HG03520 (cell line): ENCODE results near the gene CDC42BPB.
A peak's percentile ranks its signal among the peaks of the same experiment; 100 is the strongest.

Experiments used
- ATAC-seq: cut with Tn5 transposase; IDR thresholded peaks from one replicate; pipeline ENCODE4 v1.9.1; 2021; ENCODE audit warnings: mild to moderate bottlenecking, moderate library complexity; ENCODE audit not compliant: unreplicated experiment

Gene CDC42BPB

DNA sequence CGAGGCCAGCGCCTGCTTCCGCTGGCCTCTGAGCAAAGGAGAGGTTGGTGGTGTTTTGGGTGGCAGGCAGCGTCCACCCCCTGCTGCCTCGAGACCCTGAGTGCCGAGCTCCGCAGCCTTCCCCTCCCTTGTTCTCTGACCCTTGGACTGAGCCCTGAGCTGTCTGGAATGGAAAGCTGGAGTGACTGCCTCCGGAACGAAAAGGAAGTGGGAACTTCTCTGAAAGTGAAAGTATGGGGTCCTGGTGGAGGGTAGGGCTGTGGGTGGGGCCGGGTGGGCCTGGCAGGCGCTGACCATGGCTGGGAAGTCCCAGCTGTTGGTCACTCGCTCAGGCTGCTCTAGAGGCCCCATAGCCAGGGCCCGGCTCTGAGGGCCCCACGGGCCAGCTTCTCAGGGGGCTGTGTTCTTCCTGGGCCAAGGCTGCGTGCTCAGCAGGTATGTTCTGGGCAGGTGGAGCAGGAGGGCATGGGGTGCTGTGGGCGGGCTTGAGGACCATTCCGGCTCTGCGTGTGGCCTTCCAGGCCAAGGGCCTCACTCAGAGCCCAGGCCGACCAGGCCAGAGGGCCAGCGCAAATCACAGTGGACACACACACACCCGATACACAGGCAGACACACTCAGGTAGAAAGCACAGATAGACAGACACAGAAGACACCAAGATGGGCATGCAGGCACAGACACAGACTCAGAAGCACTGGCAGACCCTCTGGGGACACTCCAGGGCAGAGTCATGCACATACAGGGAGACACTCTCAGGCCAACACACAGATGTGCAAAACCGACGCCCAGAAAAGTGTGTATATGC, 37.3 kb upstream of the CDC42BPB start, which contains the start of gene EXOC3L4:
Gene EXOC3L4, plus strand, starts transcription at position 320 of the 804 bp plus-strand sequence. CDS start 5,495 bp downstream, outside the sequence.
- no peak for ATAC-seq

DNA sequence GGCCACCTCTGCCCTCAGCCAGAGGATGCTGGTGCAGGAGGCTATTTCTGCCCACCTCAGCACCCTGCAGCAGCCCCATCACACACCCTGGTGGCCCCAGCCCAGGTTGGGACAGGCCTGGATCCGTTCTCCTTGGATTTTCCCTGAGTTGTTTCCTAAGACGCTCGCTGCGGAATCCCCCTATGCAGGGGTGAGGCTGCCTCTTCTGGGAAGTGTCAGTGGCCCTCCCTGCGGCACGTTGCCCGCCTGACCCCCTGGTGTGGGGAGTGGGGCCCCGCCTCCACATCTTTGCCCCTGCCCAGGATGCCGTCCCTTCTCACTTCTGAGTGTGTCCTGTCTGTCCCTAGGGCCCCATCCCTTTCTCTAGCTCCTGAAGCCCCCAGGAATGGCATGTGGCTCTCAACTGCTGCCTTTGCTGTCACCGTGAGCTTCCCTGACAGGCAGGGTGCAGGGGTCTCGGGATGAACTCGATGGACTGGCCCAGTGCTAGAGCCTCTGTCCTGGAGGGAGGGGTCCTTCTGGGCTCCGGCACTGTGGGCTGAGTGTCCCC, 36.6 kb upstream of the CDC42BPB start:
- no peak for ATAC-seq

DNA sequence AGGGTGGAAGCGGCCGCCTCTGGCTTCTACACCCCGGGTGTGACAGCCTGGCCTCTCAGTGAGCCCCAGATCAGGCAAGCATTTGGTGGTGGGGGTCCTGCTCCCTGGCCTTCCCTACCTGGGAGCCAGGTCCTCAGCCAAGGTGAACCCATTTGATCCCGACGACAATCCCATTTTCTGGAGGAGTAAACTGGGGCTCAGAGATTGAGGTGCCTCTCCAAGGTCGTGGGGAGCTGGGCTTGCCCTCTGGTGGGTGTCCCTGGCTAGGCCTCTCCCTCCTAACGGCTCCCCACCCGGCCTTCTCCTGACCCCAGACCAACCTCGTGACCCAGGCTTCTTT, 34.5 kb upstream of the CDC42BPB start:
- no peak for ATAC-seq

DNA sequence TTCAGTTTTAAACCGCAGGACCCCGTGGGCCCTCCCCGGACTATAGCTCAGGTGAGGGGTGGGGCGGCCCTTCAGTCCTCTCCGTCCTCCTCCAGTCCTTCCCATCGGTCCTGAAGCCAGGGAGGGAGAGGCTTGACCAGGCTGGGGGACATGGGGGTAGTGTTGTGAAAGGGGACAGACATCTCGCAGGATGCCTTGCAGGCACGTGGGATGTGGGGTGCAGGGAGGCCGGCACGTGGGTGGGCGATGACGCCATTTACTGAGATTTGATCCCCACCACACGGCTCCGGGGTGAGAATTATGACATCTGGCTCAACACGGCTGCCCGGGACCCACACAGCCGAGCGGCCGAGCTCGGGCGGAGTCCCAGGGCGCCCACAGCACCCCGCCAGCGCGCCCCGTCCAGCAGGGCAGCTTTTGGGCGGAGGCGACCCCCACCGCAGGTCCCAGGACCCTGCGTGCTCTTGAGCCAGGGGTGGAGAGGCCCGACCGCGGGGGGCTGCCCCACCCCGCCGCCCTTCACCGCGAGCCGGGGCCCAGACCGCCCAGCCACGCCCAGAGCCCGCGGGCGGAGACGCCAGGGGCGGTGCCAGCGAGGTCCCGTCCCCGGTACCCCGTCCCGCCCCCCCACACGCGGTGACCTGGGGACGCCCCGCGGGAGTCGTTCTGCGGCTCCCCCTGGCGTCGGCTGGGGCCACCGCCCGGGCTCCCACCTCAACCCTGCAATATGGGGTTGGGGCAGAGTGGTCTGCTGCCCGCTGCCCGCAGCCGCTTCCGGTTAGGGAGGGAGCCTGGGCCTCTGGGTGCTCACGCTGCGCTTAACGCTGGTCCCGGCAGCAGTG, 33.9 kb upstream of the CDC42BPB start:
- ATAC-seq: peak; percentile 57

DNA sequence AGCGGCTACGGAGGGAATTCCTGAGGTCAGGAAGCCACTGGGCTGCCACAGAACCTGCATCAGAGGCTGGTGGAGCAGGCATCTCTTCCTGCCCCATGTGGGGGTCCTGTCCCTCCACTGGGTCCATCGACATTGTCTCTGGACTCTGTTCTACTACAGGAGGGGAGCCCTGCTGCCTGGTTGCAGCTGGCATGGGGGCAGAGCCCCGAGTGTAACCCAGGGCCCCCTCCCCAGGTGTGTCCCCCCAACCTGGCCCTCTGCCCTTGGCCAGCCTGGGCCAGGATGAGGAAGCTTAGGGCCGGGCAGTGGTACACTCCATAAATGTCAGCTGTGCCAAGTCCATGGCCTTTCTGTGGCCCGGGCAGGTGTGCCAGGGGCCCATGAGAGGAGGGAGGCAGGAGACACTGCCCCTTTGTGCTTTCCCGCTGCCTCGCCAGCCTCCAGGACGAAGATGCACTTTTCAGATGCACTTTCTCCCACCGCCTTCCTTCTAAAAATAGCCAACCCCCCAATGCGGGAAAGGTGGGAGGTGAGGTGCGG, 33.2 kb upstream of the CDC42BPB start:
- no peak for ATAC-seq

DNA sequence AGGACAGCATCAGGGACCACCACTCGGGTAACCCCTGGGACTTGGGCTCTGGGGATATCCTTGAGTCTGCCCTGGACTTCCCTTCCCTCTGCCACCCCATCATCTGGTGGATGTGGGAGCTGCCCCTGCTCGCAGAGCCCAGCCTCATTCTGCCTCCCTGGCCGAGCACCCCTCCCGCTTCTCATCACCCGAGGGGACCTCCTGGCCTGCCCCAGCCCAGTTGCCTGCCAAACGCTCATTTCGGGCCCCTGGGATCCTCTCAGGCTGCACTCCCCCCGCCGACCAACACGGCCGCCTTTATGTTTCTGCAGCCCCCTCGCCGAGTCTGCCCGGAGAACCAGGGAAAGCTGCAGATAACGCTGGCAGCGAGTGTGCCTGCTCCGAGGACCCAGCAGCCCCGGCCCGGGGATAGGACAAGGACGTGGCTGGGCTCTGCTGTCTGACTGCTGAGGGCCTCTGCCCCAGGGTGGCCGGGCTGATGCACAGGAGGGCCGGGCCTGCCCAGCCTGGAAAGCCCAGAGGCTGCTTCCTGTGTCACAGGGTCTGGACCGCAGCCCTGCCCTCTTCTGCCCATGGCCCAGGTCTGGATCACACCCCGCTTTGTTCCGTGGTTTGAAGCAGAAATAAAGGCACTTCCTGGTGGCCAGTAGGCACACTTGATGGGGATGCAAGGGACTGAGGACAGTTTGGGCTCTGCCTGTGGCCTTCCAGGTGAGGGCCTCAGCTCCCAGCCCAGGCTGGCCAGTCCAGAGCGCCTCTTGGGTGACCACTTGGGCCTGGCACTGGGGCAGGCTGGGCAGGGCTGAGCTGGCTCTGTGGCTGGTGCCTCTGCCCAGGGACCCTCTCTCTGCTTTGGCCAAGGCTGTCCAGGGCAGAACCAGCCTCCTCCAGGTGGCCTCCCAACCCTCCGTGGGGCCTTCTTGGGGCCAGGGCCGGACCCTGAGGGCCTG, 32.3 kb upstream of the CDC42BPB start:
- no peak for ATAC-seq

DNA sequence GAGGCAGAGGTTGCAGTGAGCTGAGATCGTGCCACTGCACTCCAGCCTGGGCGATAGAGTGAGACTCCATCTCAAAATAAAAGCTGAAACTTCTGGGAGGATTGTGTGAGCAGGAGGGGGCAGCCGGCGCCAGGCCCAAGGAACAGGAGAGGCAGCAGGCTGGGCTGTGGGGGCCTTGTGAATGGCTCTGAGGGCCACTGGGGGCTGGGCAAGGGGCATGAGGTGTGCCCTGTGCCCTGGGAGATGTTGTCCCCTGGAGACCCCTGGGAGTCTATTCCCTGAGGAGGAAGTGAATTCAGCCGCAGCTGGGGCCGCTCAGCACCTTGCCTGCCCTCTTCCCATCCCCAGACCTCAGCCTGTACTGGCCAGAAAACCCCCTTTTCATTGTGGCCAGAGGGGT, 31.6 kb upstream of the CDC42BPB start:
- no peak for ATAC-seq

DNA sequence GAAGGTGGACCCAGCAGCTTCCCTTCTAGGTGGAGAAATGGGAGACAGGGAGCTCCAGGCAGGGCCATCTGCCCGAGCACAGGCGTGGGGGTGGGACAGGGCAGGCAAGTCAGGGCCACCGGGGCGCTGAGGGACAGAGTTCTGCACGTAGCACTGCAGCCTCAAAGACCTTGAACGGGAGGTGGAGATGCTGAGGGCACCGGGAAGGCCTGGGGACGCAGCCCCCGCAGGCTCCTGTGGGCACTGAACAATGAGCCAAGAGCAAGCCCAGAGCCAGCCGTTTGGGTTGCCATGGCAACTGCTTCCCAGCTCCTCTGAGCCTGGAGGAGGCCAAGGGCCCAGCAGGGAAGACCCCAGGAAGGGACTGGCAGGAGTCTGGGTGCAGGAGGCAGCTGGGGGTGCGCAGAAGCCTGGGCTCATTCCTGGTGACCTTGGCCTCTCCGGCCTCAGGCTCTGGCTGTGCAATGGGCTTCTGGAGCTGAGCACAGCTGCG, 30.0 kb upstream of the CDC42BPB start:
- no peak for ATAC-seq

DNA sequence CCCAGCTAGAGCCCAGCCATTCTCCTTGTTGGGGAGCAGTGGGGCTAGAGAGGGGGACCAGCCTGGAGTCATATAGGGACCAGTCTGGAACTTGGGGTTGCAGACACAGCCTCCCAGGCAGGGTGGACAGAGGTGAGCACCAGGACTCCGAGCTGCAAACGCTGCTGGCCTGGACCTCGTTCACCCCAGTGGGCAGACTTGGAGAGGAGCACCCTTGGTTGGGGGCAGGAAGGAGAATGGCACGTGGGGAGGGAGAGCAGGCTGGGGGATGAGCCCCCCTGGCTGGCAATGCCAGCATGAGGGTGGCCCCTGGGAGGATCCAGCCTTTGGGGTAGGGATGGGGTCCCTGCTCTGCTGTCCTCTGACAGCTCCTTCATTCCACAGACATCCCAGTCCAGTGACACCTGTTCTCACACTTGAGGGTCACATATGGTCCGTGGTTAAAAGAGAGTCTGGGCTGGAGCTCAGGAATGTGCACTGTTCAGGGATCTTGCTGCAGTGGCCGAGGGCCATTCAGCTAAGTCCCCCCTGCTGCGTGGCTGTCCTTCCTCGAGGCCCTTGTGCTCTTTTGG, 29.5 kb upstream of the CDC42BPB start:
- no peak for ATAC-seq

DNA sequence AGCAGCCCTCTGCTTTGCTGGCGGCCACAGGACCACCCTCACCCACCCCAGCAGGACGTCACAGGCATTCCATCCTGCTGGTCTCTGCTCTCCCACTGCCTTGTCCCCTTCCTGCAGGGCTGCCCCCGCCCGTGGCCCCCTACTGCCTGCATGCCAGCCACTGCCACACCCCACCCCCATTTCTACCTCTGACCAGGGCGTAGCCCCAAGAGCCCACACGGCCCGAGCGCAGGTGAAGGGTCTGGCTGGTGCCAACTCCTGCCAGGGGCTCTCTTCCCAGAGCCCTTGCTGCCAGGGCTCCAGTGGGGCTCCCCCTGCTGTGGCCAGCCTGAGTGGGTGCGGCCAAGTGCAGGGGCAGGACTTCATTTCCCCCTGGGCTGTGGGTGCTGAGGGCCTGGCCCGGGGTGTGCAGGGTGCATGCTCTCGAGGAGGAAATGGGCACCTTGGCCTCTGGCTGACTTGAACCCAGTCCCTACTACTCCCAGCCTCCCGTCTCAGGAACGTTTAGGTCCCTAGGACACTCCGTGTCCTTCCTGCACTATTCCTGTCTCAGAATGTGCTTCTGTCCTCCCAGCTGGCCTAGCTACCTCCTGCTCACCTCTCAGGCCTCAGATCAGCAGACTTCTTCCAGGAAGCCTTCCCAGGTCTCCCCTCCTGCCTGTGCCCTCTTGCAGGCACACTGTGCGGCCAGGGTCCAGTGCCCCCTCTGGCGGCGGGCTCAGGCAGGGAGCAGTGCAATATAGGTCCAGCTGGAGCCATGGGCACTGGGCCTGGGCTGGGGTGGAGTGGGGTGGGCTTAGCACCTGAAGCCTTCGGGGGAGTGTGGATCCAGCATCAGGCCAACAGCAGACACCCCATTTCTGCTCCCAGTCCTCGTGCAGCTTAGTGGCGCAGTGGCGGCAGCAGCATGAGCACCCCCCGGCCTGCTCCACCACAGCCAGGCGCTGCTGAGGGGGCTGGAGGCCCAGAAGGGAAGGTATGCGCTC, 28.1 kb upstream of the CDC42BPB start:
- ATAC-seq: no peak

DNA sequence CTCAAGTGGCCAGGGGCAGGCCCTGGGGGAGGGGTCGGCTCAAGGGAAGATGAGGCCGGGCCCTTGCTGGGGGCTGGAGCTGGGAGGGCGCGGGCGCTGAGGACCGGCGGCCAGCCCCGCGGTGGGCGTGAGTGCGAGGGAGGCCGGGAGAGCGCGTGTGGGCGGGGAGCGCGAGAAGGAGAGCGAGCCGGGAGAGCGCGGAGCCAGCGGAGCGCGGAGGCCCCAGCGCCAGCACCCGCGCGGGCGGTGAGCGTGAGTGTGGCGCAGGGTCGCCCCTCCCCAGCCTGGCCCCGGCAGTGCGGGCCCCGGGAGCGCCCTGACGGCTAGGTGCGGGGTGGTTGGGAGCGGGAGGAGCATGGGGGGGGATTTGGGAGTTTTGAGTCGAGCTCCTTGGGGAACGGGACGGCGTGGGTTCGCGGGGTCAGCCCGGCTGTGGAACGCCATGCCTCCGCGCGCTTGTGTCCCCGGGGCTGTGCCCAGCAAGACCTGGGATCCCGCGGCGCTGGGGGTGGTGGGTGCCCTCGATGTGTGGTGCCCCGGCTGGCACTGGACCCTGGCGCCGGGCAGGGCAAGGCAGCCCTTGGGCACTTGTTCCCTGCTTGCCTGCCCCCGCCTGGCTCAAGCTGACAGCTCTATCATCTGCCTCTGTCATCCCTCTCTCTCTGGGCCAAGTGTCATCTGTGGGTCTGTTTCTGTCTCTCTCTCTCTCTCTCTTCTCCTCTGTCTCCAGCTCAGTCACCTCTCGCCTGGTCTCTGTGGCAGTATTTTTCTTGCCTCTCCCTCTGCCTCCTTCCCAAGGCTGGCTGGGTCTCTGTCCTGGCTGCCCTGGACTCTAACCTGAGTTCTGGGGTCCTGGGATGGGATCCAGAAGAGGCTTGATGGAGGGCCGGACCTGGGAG, 26.9 kb upstream of the CDC42BPB start, which contains the start of gene LBHD2:
Gene LBHD2, plus strand, starts transcription at position 190 of the 899 bp plus-strand sequence. CDS start 1,803 bp downstream, outside the sequence.
- ATAC-seq: no peak

DNA sequence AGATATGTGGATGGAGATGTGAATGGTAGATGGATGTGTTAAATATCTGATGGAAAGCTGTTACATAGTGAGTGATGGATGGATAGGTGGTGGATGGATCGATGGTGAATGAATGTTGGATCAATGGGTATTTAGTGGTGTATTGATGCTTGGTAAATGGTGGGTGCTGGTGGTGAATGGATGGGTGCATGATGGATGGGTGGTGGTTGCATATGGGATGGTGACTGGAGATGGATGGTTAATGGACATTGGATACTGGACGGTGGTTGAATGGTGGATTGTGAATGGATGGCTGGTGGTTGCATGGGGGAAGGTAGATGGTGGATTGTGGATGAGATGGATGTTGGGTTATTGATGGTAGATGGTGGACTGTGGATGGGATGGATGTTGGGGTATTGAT, 24.6 kb upstream of the CDC42BPB start:
- ATAC-seq: no peak

DNA sequence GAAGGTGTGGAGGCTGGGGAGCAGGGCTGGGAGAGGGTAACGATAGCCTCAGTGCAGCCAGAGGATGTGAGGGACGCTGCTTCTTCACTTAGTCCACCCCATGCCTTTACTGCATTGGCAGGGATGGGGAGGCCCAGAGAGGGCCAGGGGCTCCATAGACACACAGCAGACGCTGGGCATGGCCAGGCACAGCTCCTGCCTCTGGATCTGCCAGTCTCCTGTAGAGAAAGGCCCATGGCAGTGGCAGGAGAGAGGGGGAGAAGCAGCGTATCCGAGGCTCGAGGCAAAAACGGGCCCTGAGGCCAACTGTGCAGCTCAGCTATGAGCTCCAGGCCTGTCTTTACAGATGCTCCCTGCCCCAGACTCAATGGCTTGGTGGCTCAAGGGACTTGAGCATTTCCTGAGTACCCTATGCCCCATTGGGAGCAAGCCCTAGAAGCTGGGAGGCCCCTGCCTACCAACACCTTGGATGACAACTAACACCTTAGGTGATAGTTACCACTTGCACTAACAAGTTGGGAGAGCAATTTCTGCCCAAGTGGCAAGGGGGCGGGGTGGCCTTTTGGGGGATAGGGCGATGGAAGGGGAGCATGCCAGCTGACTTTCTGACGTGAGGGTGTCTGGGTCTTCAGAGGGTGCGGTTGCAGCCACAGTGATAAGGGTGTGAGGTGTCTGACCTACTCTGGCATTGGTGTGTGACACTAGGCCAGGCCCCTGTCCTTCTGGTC, 21.7 kb upstream of the CDC42BPB start:
- ATAC-seq: no peak

DNA sequence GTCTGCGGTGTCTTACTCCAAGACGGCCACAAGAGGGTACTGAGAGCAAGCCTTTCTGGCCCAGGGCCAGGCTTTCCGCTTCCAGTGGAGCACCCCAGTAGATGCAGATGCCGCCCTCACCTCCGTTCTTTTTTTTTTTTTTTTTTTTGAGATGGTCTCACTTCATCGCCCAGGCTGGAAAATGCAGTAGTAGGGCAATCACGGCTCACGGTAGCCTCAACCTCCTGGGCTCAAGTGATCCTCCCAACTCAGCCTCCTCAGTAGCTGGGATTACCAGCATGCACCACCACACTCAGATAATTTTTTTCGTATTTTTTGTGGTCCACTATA, 21.0 kb upstream of the CDC42BPB start:
- ATAC-seq: peak; percentile 52

DNA sequence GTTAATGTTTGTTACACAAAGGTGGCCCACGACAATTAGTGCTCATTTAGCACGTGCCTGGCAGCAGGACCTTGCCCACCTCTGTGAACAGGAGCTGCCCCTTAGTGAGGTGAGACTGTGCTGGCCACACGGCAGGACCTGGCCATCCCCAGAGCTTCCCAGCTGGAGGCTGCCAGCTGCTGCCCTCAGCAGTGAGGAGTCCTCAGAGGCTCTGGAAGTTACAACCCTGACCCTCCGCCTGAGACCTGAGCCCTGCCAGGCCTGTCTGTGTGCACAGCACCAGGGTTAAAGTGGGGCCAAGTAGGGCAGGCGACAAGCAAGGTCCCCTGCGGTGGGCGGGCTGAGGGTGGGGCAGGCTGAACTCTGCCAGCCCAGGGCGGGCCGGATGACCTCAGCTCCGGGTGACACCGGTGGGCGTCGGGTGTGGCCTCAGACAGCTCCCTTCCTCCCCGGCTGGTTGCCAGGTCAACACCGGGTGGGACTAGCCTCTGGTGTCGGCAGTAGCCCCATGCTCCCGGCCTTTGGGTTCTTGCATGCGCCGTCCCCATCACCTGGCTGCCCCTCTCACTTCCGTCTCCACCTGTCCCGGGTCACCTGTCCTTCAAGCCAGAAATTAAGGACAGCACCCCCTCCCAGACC, 17.5 kb upstream of the CDC42BPB start:
- no peak for ATAC-seq

DNA sequence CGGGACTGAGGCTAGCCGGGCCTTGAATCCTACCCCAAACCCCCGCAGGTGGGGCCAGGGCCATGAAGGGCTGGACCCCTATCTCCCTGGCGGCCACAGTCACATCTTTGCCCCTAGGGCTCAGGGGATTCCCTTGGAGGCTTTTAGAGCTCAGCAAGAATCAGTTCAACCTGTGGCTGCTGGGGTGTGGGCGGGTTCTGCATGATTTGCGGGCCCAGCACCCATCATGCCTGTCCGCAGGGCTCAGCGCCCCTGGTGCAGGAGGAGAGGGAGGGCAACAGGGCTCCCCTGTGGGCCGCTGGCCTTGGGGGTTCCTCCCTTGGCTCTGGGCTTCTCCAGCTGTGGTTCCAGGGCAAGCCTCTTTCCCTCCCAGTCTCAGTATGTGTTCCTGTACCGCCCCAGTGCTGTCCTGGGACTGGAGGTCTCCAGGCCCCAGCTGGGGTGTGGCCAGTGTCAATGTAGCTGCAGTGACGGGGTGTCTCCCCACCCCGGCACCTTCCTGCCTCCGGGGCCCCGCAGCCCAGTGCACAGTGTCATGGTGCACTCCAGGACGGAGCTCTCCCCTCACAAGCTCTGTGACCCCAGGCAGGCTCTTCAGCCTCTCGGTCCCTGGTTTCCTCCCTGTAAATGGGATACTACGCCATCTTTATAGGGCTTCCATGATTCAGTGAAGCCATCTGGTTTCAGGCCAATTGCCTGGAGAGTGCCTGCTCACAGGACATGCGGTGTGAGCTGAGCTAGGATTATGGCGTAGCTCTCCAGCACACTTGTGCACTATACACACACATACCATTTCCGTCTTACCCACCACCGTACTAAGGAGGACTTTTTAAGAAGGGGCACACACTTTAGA, 16.8 kb upstream of the CDC42BPB start:
- ATAC-seq: no peak
